Loucy (cell line): Measurements from ENCODE around the gene SMAD3.

Experiments used
- H2AFZ ChIP-seq: fragments of 200-600 bp; sonication (generic); 2 replicates; pipeline ENCODE4 v1.6.0; 2016; ENCODE audit warnings: antibody characterized with exemption, mild to moderate bottlenecking, low read length, moderate library complexity
- H3F3A ChIP-seq: fragments of 200-600 bp; 2 replicates; pipeline ENCODE4 v1.6.0; 2016; ENCODE audit warnings: antibody characterized with exemption, low read depth, mild to moderate bottlenecking
- H3K27me3 ChIP-seq: fragments of 200-600 bp; sonication (generic); 2 replicates; pipeline ENCODE4 v1.6.1; 2014; ENCODE audit warnings: low read length, mild to moderate bottlenecking; ENCODE audit not compliant: insufficient read depth, poor library complexity, severe bottlenecking
- H3K36me3 ChIP-seq: fragments of 200-600 bp; sonication (generic); 2 replicates; pipeline ENCODE4 v1.6.1; 2016; ENCODE audit warnings: low read length; ENCODE audit not compliant: insufficient read depth
- H3K4me1 ChIP-seq: fragments of 200-600 bp; sonication (generic); 2 replicates; pipeline ENCODE4 v1.5.1; 2014; ENCODE audit warnings: low read length, mild to moderate bottlenecking; ENCODE audit not compliant: insufficient read depth, poor library complexity, severe bottlenecking
- H3K4me2 ChIP-seq: fragments of 200-600 bp; sonication (generic); 2 replicates; pipeline ENCODE4 v1.6.0; 2014; ENCODE audit warnings: antibody characterized with exemption, low read length, low read depth, mild to moderate bottlenecking; ENCODE audit not compliant: poor library complexity, severe bottlenecking
- H3K4me3 ChIP-seq: fragments of 200-600 bp; sonication (generic); 2 replicates; pipeline ENCODE4 v1.5.1; 2014; ENCODE audit warnings: low read length, mild to moderate bottlenecking, mixed read lengths; ENCODE audit not compliant: poor library complexity, severe bottlenecking
- H3K79me2 ChIP-seq: fragments of 200-600 bp; sonication (generic); 2 replicates; pipeline ENCODE4 v1.6.1; 2014; ENCODE audit warnings: low read length; ENCODE audit not compliant: insufficient read depth
- H3K9ac ChIP-seq: fragments of 200-600 bp; sonication (generic); 2 replicates; pipeline ENCODE4 v1.6.0; 2014; ENCODE audit warnings: mild to moderate bottlenecking, low read depth, low read length, moderate library complexity; ENCODE audit not compliant: poor library complexity, severe bottlenecking
- H3K9me2 ChIP-seq: fragments of 200-600 bp; sonication (generic); replicated peaks from 2 replicates; pipeline ENCODE4 v1.6.1; 2016; ENCODE audit warnings: low read depth, low read length, mixed read lengths
- H3K9me3 ChIP-seq: fragments of 200-600 bp; sonication (generic); 2 replicates; pipeline ENCODE4 v1.6.1; 2014; ENCODE audit warnings: mild to moderate bottlenecking, antibody characterized with exemption, low read length, low read depth; ENCODE audit not compliant: insufficient read depth
- H4K20me1 ChIP-seq: fragments of 200-600 bp; sonication (generic); 2 replicates; pipeline ENCODE4 v1.6.0; 2014; ENCODE audit warnings: antibody characterized with exemption, low read length, mild to moderate bottlenecking; ENCODE audit not compliant: insufficient read depth, poor library complexity, severe bottlenecking
- EZH2phosphoT487 ChIP-seq: fragments of 200-600 bp; IDR thresholded peaks from 2 replicates; pipeline ENCODE4 v1.6.1; 2018; ENCODE audit warnings: antibody characterized with exemption, mild to moderate bottlenecking, moderate library complexity, borderline replicate concordance
- TF ChIP-seq, protein P1 (sequence below): fragments of 200-600 bp; sonication (generic); conservative IDR thresholded peaks from 2 replicates; pipeline ENCODE4 v1.5.1; 2014; ENCODE audit warnings: mild to moderate bottlenecking, antibody characterized with exemption, low read length

SMAD3 gene

DNA sequence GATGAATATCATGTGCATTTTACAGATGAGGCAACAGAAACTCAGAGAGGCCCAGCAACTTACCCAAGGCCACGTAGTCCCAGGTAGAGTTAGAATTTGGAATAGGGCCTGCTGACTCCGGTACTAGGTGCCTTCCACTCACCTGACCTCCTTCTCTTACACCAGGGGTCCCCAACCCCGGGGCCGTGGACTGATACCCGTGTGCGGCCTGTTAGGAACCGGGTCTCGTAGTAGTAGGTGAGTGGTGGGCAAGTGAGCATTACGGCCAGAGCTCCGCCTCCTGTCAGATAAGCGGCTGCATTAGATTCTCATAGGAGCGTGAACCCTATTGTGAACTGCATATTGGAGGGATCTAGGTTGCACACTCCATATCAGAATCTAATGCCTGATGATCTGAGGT, 64.8 kb downstream of the SMAD3 start:
- H3K79me2 ChIP-seq, result peaks cover 100% of the 10 kb centered on the region
- H2AFZ ChIP-seq, result no peak overlapping the region
- no peaks in the 10 kb centered on the region for H3K9me2 ChIP-seq
- no peaks in the 10 kb centered on the region for H3F3A ChIP-seq
- peaks cover 30% of the 10 kb centered on the region for H4K20me1 ChIP-seq
- no peaks in the 10 kb centered on the region for H3K9me3 ChIP-seq
- TF ChIP-seq, protein P1, sequence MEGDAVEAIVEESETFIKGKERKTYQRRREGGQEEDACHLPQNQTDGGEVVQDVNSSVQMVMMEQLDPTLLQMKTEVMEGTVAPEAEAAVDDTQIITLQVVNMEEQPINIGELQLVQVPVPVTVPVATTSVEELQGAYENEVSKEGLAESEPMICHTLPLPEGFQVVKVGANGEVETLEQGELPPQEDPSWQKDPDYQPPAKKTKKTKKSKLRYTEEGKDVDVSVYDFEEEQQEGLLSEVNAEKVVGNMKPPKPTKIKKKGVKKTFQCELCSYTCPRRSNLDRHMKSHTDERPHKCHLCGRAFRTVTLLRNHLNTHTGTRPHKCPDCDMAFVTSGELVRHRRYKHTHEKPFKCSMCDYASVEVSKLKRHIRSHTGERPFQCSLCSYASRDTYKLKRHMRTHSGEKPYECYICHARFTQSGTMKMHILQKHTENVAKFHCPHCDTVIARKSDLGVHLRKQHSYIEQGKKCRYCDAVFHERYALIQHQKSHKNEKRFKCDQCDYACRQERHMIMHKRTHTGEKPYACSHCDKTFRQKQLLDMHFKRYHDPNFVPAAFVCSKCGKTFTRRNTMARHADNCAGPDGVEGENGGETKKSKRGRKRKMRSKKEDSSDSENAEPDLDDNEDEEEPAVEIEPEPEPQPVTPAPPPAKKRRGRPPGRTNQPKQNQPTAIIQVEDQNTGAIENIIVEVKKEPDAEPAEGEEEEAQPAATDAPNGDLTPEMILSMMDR, result no peak
- TF ChIP-seq EZH2phosphoT487, result no peak
- H3K9ac ChIP-seq, result no peak overlapping the region
- peaks cover 34% of the 10 kb centered on the region for H3K4me1 ChIP-seq
- peaks cover 27% of the 10 kb centered on the region; the same call in 1 of the 2 replicates for H3K36me3 ChIP-seq
- H3K4me3 ChIP-seq, result no peak overlapping the region
- H3K4me2 ChIP-seq, result no peak overlapping the region
- no peaks in the 10 kb centered on the region for H3K27me3 ChIP-seq

- H3K79me2 ChIP-seq, result peaks cover 100% of the 10 kb centered on the region
- H3K4me3 ChIP-seq, result no peak overlapping the region
- H3K9me2 ChIP-seq, result no peaks in the 10 kb centered on the region
- H2AFZ ChIP-seq, result no peak overlapping the region
- H4K20me1 ChIP-seq, result peaks cover 34% of the 10 kb centered on the region
- no peaks in the 10 kb centered on the region for H3K9me3 ChIP-seq
- no peaks in the 10 kb centered on the region for H3F3A ChIP-seq
- H3K9ac ChIP-seq, result no peak overlapping the region
- TF ChIP-seq, protein P1, result no peak
- peaks cover 27% of the 10 kb centered on the region; the same call in 1 of the 2 replicates for H3K36me3 ChIP-seq
- no peak overlapping the region for H3K4me2 ChIP-seq
- no peaks in the 10 kb centered on the region for H3K27me3 ChIP-seq
- peaks cover 35% of the 10 kb centered on the region for H3K4me1 ChIP-seq
These were observed 65.5 kb downstream of the SMAD3 start for GRCh38 chr15:67130673-67131601.

DNA sequence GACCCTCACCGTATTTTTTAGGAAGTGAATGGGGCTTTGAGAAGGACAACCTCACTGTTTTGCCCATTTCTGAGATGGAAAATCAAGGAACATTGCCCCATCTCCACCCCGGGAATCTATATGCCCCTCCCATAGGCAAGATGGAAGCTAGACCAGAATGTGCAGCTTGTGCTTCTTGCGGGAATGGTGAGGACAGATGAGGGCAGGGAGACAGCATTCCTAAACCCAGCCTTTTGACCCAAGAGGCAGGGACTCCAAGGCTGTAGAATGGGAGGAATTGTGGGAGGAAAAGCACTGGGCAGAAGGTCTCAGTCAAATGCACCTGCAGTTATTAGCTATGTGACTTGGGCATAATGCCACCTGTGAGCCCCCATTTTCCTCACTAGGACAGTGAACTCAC, 66.9 kb downstream of the SMAD3 start:
- H3K27me3 ChIP-seq, result no peaks in the 10 kb centered on the region
- peaks cover 19% of the 10 kb centered on the region; the same call in 1 of the 2 replicates for H3K36me3 ChIP-seq
- H3K9me2 ChIP-seq, result no peaks in the 10 kb centered on the region
- no peaks in the 10 kb centered on the region for H3K9me3 ChIP-seq
- no peak for TF ChIP-seq EZH2phosphoT487
- TF ChIP-seq, protein P1, result no peak
- H3K4me2 ChIP-seq, result no peak overlapping the region
- H3F3A ChIP-seq, result no peaks in the 10 kb centered on the region
- H2AFZ ChIP-seq, result no peak overlapping the region
- no peak overlapping the region for H3K4me3 ChIP-seq
- H3K9ac ChIP-seq, result no peak overlapping the region
- peaks cover 42% of the 10 kb centered on the region for H3K4me1 ChIP-seq
- H3K79me2 ChIP-seq, result peaks cover 100% of the 10 kb centered on the region
- peaks cover 40% of the 10 kb centered on the region for H4K20me1 ChIP-seq
